GM18499 (cell line): ENCODE results near the gene AGAP3.

Source experiments
- ATAC-seq: cut with Tn5 transposase; IDR thresholded peaks from one replicate; pipeline ENCODE4 v1.9.1; 2021; ENCODE audit warnings: moderate number of reproducible peaks; ENCODE audit not compliant: insufficient read depth, unreplicated experiment

The AGAP3 gene

GRCh38 chr7:151148319-151149259 lies 62.3 kb downstream of the AGAP3 start:
- no peak for ATAC-seq

GRCh38 chr7:151150388-151150787 lies 64.1 kb downstream of the AGAP3 start:
- no peak for ATAC-seq

DNA sequence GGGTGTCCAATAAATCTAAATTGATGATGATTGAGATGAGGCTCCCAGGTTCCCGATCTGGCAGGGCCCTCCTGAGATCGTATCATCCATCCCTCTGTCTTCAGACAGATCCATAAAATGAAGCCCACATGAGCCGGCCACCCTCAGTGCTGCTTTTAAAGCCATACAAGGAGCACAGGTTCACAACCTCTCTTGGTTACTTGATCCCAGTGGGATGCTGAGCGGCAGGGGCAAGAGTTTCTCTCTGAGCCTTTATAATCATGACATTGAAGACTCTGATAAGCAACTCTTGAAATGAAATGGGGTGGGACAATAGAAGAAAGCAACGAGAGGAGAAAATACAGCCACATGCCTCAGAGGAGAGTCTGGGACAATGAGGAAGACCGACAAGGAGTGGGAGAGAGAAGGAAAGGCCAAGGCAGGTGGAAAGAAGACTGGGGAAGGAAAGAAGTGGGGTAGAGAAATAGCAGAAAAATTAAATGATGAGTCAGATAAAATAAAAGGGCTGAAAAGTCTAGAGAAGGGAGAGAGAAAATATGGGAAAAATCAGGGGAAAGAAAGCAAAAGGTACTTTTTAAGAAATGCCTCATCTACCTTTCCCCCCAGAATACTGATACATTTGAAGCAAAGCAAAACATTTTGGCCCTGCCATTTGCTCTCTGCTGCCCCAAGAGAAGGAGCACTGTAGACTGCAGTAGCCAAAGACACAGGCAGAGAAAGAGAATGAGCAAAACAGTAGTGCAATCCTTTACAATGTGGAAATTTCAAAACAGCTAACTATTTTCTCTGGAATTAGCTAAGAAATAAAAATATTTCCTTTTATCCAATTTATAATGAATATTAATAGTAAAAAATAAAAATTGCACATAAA lies 66.6 kb downstream of the AGAP3 start:
- ATAC-seq = no peak

DNA sequence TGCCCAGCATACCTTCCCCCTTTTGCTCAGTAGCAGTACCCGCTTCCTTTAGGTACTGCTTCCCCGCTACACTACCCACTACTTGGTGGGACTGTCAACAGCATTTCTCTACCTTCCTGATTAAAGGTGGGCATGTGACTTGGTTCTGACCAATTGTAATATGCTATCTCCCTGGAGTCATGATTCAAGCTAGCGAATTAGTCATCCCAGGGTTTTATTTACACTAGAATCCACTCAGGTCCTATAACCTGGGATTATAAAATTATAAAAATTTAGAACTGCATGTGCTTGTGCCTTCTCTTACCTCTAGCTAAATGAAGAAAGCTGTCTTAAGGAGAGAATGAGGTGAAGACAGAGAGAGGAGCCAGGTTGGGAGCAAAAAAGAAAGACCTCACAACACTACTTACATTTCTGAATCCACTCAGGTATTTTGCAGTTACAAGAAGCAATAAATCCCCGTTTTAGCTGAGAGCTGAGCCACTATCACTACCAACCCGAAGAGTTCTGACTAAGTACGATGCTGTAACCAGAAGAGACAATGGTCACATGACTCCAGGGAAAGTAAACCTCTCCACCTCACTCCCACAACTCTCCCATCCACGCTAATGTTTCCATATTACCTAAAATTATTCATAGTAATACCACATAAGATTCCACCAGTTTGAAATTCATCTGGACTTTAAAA lies 71.5 kb downstream of the AGAP3 start:
- ATAC-seq = no peak

GRCh38 chr7:151161757-151162156 lies 75.5 kb downstream of the AGAP3 start:
- no peak for ATAC-seq

GRCh38 chr7:151166629-151167196 lies 80.4 kb downstream of the AGAP3 start:
- ATAC-seq = no peak

DNA sequence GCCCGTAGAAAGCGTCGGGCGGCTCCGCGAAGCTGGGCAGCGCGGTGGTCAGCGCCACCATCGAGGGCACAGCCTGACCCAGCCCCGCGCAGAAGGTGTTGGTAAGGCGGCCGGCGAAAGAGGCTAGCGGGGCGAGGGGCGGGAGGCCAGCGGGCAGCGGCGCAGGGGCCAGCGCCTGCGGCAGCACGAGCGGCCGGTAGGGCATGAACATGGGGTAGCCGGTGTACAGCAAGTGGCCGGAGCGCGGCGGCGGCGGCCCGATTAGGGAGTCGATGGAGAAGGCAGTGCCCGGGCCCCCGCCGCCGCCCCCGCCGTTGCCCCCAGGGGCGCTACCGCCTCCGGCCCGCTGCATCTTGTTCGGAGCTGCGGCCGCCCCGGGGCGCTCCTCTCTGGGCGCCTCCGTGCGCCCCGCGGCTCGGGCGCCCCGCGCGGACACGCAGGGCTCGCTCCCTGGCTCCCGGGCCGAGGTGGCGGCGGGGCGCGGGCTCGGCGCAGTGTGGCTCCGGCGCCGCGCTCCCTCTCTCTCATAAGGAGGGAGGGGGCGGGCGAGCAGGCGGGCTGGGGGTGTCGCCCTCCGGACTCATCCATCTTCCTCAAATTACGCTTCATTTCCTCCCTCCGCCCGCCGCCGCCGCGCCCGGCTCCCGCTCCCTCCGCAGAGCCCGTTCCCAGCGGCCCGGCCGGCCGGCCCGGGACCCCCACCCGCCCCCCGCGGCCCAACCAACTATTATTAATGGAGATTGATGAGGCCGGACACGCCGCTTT lies 81.1 kb downstream of the AGAP3 start, which contains the start of gene GBX1:
TSS of gene GBX1 (minus strand) at position 498 of the 765 bp plus-strand sequence. CDS start at position 352, 146 bp downstream.
- no peak for ATAC-seq

DNA sequence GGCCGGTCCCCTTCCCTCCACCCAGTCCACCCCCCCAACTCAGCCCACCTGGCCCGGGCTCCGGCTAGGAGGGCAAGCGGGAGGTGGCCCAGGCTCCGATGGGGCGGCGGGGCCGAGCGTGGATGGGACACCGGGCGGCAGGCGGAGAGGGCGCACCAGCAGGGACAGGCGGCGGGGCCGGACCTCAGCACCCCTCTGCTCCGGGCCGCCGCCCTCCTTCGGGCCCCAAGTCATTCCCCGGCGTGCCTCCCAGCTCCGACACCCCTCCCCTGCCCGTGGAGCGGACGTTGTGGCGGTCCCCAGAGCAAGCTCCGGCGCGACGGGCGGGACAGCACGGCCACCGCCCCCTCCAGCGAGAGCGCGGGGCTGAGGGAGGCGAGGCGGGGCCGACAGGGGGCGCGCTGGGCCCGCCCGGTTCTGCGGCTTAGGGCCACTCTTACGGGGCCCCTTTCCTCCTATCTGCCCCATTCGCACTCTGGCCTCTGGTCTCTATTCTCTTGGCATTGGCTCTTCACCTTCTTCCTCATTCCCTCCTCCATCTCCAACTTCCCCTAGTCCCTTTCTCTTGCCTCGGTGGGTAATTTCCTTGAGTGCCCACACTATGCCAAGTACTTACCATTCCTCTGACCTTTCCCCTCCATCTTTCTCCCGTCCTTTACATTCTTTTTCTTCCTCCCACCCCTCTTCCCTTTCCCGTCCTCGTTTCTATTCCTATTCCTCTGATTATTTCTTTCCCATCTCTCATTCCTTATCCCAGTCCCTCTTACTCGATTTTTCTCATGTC lies 81.9 kb downstream of the AGAP3 start:
- no peak for ATAC-seq

DNA sequence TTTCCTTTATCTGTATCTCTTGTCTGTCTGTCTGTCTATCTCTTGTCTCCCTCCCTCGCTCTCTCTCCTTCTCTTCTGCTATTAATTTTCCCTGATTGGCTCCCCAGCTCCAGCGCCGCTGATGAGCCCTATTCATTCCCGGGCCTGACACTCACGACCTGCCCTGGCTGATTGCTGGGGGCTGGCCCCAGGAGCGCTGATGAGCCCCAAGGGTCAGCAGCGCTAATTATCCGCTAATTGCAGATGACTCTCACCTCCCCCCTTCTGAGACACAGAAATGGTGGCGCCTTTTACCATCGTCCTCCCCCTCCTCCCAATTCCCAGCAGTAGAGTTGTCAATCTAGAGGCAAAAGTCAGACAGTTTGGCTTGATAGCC lies 82.5 kb downstream of the AGAP3 start:
- no peak for ATAC-seq

- no peak for ATAC-seq
Observed at GRCh38 chr7:151172273-151173141, 86.2 kb downstream of the AGAP3 start.

GRCh38 chr7:151173386-151174245 lies 87.3 kb downstream of the AGAP3 start:
- ATAC-seq = no peak

GRCh38 chr7:151174246-151175046 lies 88.2 kb downstream of the AGAP3 start:
- ATAC-seq = no peak

DNA sequence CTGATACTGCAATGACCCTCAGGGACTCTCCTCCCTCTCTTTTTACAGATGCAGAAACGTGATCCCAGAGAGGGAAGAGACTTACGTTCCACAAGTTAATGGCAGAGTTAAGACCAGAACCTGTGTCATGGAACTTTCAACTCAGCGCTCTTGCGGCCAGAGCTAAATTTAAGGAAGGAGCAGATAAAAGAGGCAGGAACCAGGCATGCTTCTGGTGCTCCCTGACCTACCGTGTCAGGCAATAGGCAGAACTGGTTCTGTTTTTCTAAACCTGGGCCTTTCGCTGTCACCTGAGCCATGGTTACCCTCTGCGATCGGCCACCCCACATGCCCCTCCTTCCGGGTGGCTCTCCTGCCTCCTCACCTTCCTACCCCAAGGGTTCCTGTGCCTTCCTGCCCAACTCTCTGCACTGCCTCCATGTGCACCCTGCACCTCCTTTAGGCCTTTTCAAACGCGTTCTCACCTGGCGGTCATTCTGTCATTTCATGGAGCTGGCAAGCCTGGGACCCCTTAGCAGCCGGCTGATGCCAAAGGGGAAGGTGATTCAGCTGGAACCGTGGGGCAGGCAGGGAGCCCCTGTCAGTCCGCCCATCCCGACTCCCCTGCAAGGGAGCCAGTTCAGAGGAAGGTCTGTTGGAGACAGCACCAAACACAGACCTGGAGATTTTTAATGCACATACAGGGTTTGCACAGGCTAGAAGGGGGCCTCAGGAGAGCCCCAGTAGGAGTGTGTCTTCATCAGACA lies 88.9 kb downstream of the AGAP3 start:
- ATAC-seq = no peak

- no peak for ATAC-seq
Observed at GRCh38 chr7:151175793-151176311, 89.6 kb downstream of the AGAP3 start.

DNA sequence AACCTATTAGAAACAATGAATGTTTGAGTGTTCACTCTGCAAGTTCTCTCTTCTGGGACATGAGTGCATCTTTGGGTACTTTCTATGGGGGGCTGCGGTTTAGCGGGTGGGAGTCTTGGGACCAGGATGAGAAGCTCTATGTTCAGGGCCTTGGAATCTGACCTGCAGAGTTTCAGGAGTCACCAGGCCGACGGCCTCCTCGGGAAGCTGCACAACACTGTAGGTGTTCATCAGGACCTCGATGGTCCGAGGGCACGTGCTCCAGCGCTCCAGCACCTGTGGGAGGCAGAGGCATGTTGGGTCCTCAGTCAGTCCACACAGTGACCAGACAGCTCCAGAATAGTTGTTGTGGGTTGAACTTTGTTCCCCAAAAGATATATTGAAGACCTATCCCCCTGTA lies 90.1 kb downstream of the AGAP3 start:
- no peak for ATAC-seq
